ENCODE measurements around the gene POLE2. TPM values are rescaled to one million over a fixed set of nuclear protein-coding genes. Genes with fewer than 3 reads are reported as not detected.

POLE2 gene
- total RNA-seq, 3 donors from 2014 or later (not counting 1 experiment from before 2014, with no cell fraction given) = 3.0 to 4.5 (median 4.1) TPM

DNA sequence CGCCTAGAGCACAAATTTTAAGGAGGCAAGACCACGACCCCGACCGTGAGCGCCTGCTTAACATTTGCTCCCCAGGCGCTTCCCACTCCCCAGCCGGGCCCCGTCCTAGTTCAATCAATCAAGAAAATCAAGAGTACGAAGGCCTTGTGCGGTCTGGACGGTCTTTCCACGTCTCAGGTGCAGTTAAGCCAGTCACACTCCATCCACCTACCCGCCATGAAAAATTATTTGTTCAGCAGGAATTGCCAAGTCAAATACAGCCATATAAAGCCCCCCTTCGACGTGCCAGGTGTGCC, 89.9 kb downstream of the POLE2 start:
- H3K4me3 ChIP-seq (ENCODE audit: low read length) = peak overlapping the region; percentile 83
- peak in 1 of 3 donors; percentile 9 for ATAC-seq
- Mint-ChIP-seq H3K9me3 (no peaks in the 10 kb centered on the region), H3K4me3 (peak overlapping the region; percentile 98), H3K27ac (peak overlapping the region; percentile 97 to 98), H3K4me1 (peaks cover 24 to 26% of the 10 kb centered on the region in 2 donors), H3K36me3 (no peaks in the 10 kb centered on the region), H3K27me3 (ENCODE audit: low read depth in 2 of 2) (no peaks in the 10 kb centered on the region)
- peak overlapping the region; percentile 94 for H3K27ac ChIP-seq (ENCODE audit: low read length)
- WGBS (ENCODE audit: insufficient coverage) = 1% methylated on average over 15 of the region's 15 CpGs
- intact Hi-C loops (cut with micrococcal nuclease) = loop anchor here (1.0 kb wide), 2 partner anchors 12 to 22 kb away; partner anchors contain the start of genes MGAT2, RPL36AL and RPS29
- DNase-seq = no peak
- TF ChIP-seq, protein P1, sequence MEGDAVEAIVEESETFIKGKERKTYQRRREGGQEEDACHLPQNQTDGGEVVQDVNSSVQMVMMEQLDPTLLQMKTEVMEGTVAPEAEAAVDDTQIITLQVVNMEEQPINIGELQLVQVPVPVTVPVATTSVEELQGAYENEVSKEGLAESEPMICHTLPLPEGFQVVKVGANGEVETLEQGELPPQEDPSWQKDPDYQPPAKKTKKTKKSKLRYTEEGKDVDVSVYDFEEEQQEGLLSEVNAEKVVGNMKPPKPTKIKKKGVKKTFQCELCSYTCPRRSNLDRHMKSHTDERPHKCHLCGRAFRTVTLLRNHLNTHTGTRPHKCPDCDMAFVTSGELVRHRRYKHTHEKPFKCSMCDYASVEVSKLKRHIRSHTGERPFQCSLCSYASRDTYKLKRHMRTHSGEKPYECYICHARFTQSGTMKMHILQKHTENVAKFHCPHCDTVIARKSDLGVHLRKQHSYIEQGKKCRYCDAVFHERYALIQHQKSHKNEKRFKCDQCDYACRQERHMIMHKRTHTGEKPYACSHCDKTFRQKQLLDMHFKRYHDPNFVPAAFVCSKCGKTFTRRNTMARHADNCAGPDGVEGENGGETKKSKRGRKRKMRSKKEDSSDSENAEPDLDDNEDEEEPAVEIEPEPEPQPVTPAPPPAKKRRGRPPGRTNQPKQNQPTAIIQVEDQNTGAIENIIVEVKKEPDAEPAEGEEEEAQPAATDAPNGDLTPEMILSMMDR (IDR thresholded peaks at IDR 0.05) = no peak
- H3K36me3 ChIP-seq (ENCODE audit: control insufficient read depth, insufficient read depth, low read length) = no peaks in the 10 kb centered on the region
- H3K4me1 ChIP-seq (ENCODE audit: control insufficient read depth, insufficient read depth, low read length) = peaks cover 22% of the 10 kb centered on the region
- no peaks in the 10 kb centered on the region for H3K27me3 ChIP-seq (ENCODE audit: control insufficient read depth, insufficient read depth, low read length)
- H3K9me3 ChIP-seq (ENCODE audit: control insufficient read depth, insufficient read depth, low read length) = no peaks in the 10 kb centered on the region

DNA sequence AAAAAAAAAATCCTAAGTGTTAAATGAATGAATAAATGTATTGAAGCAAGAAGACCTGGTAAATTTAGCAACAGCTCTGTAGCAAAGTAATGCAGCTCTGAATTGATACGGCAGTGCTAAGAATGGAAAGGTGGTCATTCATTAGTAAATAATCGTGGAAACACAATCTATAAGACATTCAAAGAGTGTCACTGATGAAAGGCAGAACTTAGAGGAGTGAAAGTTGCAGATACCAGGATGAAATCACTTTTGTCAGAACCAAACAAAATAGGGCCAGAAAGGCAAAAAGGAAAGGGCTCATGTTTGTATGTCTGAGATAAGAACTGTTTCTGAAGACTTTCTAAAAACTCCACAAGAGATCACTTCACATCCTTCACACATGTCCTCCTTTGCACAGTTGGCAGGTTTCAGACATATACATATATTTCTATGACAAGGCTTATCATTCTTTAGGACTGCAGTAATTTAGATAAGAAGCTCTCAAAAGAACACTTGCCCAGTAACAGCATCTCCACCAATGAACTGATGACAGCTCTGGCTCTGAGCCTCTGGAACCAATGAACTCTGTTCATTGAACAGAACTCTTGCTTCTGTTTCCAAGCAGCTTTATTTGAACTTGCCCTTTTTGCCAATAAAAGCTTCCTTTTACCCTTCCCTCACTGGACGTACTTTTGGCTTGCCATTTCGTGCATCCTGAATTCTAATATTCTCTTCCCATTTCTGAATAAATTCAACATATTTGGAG, 93.5 kb downstream of the POLE2 start:
- no peak overlapping the region for H3K4me3 Mint-ChIP-seq
- TF ChIP-seq, protein P1 (IDR thresholded peaks at IDR 0.05) = no peak
- 51% methylated on average over 3 of the region's 4 CpGs for WGBS (ENCODE audit: insufficient coverage)

More for the DNA sequence above, 93.5 kb downstream of the POLE2 start:
- H3K4me1 Mint-ChIP-seq = peaks cover 17 to 20% of the 10 kb centered on the region in 2 donors
- Histone ChIP-seq H3K27ac (ENCODE audit: low read length) (peak overlapping the region; percentile 2), H3K27me3 (ENCODE audit: control insufficient read depth, insufficient read depth, low read length) (no peaks in the 10 kb centered on the region), H3K4me3 (ENCODE audit: low read length) (no peak overlapping the region), H3K36me3 (ENCODE audit: control insufficient read depth, insufficient read depth, low read length) (no peaks in the 10 kb centered on the region), H3K9me3 (ENCODE audit: control insufficient read depth, insufficient read depth, low read length) (no peaks in the 10 kb centered on the region), H3K4me1 (ENCODE audit: control insufficient read depth, insufficient read depth, low read length) (peaks cover 18% of the 10 kb centered on the region)
- intact Hi-C loops (cut with micrococcal nuclease) = no loop called here
- no peaks in the 10 kb centered on the region for H3K27me3 Mint-ChIP-seq (ENCODE audit: low read depth in 2 of 2)
- H3K27ac Mint-ChIP-seq = peak overlapping the region; percentile 25 to 56
- DNase-seq (no peak), ATAC-seq (no peak)
- H3K9me3 Mint-ChIP-seq = no peaks in the 10 kb centered on the region
- H3K36me3 Mint-ChIP-seq = no peaks in the 10 kb centered on the region

Other genes with a start within 250 kb of the POLE2 start
- gene RPS29, start 101.8 kb downstream of the POLE2 start, total RNA-seq = 1,000 to 10,000 TPM; 1,124 to 1,711 (median 1,654) TPM
- 10 to 100 TPM in 1 of 3 donors, 1 to 10 TPM in 2; 8.1 to 11.7 (median 8.7) TPM for gene LRR1, start 89.3 kb downstream of the POLE2 start, total RNA-seq
- gene RPL36AL, start 67.6 kb downstream of the POLE2 start, total RNA-seq = 100 to 1,000 TPM; 126 to 166 (median 150) TPM
- gene MGAT2, start 67.4 kb downstream of the POLE2 start, total RNA-seq = 10 to 100 TPM; 29.9 to 34.8 (median 33.8) TPM
- gene DNAAF2, start 53.0 kb downstream of the POLE2 start, total RNA-seq = 10 to 100 TPM; 10.5 to 16.2 (median 11.4) TPM
- gene KLHDC1, start 4.9 kb upstream of the POLE2 start, total RNA-seq = 1 to 10 TPM; 6.3 to 7.0 (median 6.9) TPM
- 10 to 100 TPM; 60.4 to 64.2 (median 63.2) TPM for gene KLHDC2, start 79.9 kb upstream of the POLE2 start, total RNA-seq
- gene NEMF, start 164.6 kb upstream of the POLE2 start, total RNA-seq = 100 to 1,000 TPM; 120 to 126 (median 122) TPM
- 100 to 1,000 TPM; 124 to 132 (median 128) TPM for gene ARF6, start 204.9 kb upstream of the POLE2 start, total RNA-seq